Ishikawa (cell line): Measurements from ENCODE around the gene CRY1.

ENCODE experiments used
- CEBPB ChIP-seq: IDR thresholded peaks from 2 replicates; pipeline ENCODE4 v1.6.1; 2012
- CREB1 ChIP-seq: IDR thresholded peaks from 2 replicates; pipeline ENCODE4 v1.6.1; 2012; ENCODE audit warnings: low read depth
- EGR1 ChIP-seq: IDR thresholded peaks from 2 replicates; pipeline ENCODE4 v1.6.1; 2012
- EP300 ChIP-seq: IDR thresholded peaks from 2 replicates; pipeline ENCODE4 v1.6.1; 2012; ENCODE audit warnings: borderline replicate concordance
- FOXM1 ChIP-seq: IDR thresholded peaks from 2 replicates; pipeline ENCODE4 v1.6.1; 2012; ENCODE audit warnings: low read depth, borderline replicate concordance
- MAX ChIP-seq: IDR thresholded peaks from 2 replicates; pipeline ENCODE4 v1.6.1; 2012
- NFIC ChIP-seq: IDR thresholded peaks from 2 replicates; pipeline ENCODE4 v1.6.1; 2012
- REST ChIP-seq: IDR thresholded peaks from 2 replicates; pipeline ENCODE4 v1.6.1; 2012; ENCODE audit warnings: low read depth, mild to moderate bottlenecking
- TAF1 ChIP-seq: IDR thresholded peaks from 2 replicates; pipeline ENCODE4 v1.6.1; 2012; ENCODE audit warnings: low read depth, mild to moderate bottlenecking
- TCF12 ChIP-seq: IDR thresholded peaks from 2 replicates; pipeline ENCODE4 v1.6.1; 2012; ENCODE audit warnings: low read depth
- TEAD4 ChIP-seq: IDR thresholded peaks from 2 replicates; pipeline ENCODE4 v1.6.1; 2012
- USF1 ChIP-seq: IDR thresholded peaks from 2 replicates; pipeline ENCODE4 v1.6.1; 2012
- ZBTB7A ChIP-seq: IDR thresholded peaks from 2 replicates; pipeline ENCODE4 v1.6.1; 2012; ENCODE audit warnings: low read depth

The CRY1 gene

GRCh38 chr12:106986625-106987389, 106.5 kb downstream of the CRY1 start, which contains the start of gene MTERF2:
Gene MTERF2, minus strand, starts transcription at chr12:106987146. Its CDS starts 8,432 bp downstream, at chr12:106978714.
- TF ChIP-seq TCF12 (peak; percentile 41; the same call in 1 of the 2 replicates), TEAD4 (peak; percentile 28; the same call in 1 of the 2 replicates), MAX (peak; percentile 97), EGR1 (peak; percentile 21; the same call in 1 of the 2 replicates), USF1 (peak; percentile 72), EP300 (no peak), REST (no peak), TAF1 (peak; percentile 76)

- TF ChIP-seq TEAD4: no peak
- no peak for TF ChIP-seq CREB1
- TF ChIP-seq TCF12: no peak
- TF ChIP-seq EGR1: no peak
- no peak for TF ChIP-seq FOXM1
- no peak for TF ChIP-seq NFIC
- TF ChIP-seq ZBTB7A: no peak
- TF ChIP-seq CEBPB: no peak
- TF ChIP-seq USF1: no peak
- no peak for TF ChIP-seq REST
Observed at GRCh38 chr12:106986135-106986534, 107.2 kb downstream of the CRY1 start.

- no peak for TF ChIP-seq REST
Observed at GRCh38 chr12:106985479-106985878, 107.9 kb downstream of the CRY1 start.

- no peak for TF ChIP-seq MAX
- TF ChIP-seq USF1: no peak
- TF ChIP-seq TEAD4: no peak
- TF ChIP-seq FOXM1: no peak
- TF ChIP-seq CREB1: no peak
- no peak for TF ChIP-seq REST
- TF ChIP-seq EP300: no peak
Observed at GRCh38 chr12:106984588-106985137, 108.7 kb downstream of the CRY1 start.
